GM12892 (cell line): ENCODE measurements around the gene FBXO47.
"Not testable (repeated sequence)": the region's sequence is repeated elsewhere in the genome, so short reads cannot be mapped to it uniquely, and the experiment has no call there.

Experiments used
- POLR2A ChIP-seq: IDR thresholded peaks from 2 replicates; pipeline ENCODE4 v1.6.1; 2011; ENCODE audit warnings: low read depth, low read length, control low read depth
- POLR2AphosphoS5 ChIP-seq: IDR thresholded peaks from 2 replicates; pipeline ENCODE4 v1.6.1; 2011; ENCODE audit warnings: low read depth, low read length, control low read depth
- TAF1 ChIP-seq: IDR thresholded peaks from 2 replicates; pipeline ENCODE4 v1.6.1; 2011; ENCODE audit warnings: low read depth, mild to moderate bottlenecking, control low read depth, low read length, borderline replicate concordance

DNA sequence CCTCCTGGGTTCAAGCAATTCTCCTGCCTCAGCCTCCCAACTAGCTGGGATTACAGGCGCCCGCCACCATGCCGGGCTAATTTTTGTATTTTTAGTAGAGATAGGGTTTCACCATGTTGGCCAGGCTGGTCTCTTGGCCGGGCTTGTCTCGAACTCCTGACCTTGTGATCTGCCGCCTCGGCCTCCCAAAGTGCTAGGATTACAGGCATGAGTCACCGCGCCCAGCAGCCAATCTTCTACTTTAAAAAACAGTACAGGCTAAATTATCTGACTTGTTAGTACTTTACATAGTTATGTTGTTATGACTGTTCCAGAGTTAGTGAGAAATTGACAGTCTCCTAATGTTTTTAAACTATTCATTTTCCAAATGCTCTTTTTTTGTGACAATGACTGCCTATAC lies 33.2 kb downstream of the FBXO47 start:
- not testable (repeated sequence) for TF ChIP-seq POLR2A, POLR2AphosphoS5, TAF1
